Head of caudate nucleus (tissue), 42 donors: ENCODE measurements around the gene SRP14.
A peak's percentile ranks its signal among the peaks of the same experiment; 100 is the strongest.
"Not testable (repeated sequence)": the region's sequence is repeated elsewhere in the genome, so short reads cannot be mapped to it uniquely, and the experiment has no call there.

Source experiments
- DNase-seq, 42 donors: peaks; one replicate each; pipeline versions ENCODE4 v3.0.0 to v3.0.0-alpha.2; 2020 to 2021; ENCODE audit warnings: mixed read lengths in 7 of 42
- intact Hi-C: fragments of 100-400 bp; cut with DNase I; formaldehyde crosslinking; loops from one replicate; pipeline ENCODE4 v1.15.0; 2022

SRP14 gene

DNA sequence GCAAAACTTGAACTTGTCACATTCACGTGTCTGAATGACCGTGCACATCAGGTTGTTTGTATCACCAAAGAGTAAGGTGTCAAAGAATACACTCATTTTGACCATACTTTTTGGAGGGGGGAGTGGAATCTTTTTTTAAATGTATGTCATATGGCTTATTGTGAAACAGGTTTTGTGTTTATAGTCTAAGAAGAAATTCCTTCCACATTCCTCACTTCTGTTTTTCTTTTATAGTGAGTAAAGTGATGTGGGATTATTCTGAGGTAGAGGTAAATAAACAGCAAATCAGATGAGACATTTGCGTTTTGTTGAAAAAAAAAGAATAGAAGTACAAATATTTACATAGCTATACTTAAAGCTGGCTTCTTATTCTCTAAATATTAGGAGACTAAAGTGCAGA is 33.0 kb downstream of the SRP14 start:
- no peak for DNase-seq
- intact Hi-C loops = no loop called here

DNA sequence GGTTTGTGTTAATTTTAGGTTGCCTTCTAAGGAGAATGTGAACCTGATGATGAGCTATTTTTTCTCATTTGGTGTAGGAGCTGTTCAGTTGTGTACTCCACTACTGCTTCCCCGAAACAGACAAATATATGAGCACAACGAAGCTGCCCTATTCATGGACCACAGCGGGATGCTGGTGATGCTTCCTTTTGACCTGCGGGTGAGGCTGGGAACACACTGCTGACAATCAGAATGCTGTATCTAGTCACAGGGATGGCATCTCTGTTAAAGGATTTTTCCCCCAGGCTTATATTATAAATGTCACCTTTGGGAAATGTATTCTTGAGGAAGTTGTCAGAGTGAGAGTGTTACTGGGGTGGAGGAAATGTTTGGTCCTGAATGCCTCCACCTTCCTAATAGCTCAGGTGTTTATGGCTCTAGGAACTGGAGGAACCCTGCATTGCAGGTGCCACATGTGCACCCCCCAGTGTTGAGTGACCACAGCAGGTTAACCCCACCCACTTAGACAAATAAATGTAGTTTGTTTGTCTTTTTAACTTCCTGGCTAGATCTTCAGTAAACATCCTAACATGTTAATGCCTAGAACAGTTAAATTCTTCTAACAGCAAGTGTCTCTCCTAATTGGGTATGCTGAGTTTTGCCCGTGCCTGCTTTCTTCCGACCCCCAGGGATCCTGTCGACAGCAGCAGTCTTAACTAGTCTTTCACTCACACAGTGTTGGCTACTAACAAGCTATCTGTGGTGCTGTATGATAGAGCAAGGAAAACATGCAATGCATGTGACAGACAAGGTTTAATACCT is 35.7 kb downstream of the SRP14 start:
- no peak for DNase-seq
- intact Hi-C loops = no loop called here

DNA sequence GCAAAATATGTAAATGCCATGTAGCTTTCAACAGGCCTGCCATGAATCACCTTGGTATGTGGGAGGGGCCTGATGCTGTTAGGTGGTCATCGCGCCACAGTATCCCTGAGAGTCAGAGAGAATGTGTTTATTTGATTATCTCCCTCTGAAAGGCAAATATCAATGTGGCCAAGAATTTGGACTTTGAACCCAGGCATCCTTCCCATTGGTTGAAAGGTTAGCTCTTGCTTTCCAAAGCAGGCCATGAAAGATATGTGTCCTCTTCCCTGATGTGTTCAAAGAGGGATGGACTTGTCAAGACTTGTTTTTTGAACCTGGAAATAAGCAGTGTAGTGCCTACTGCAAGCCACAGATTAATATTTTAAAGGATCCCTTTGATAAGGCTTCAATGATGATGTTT is 36.7 kb downstream of the SRP14 start:
- no peak for DNase-seq
- intact Hi-C loops = no loop called here

DNA sequence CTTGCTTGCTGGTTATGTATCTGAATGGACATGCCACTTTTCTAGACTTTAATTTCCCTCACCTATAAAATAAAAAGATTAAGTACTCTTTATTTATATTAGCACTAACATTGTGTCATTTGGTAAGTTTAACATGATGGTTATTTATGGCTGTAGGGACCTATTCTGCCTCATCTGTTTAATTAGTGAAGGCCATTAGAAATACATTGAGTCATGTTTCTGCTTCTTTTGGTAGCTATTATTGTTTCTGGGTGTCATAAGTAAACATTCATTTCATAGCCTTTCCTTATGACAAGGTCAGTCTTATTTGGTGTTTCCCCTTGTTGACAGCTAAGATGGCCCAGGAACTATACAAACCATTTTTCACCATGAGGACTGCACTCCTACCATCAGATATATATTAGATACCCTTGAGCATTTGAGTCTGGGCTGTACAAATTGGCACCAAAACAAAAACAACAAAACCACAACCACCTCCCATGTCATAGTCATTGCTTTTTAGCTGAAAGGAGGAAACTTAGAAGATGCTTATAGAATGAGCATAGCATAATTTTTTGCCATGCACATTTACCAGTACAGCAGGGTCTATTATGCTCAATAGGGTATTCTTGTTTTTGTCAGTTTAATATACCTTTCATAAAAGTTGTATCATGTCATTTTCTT is 39.3 kb downstream of the SRP14 start:
- intact Hi-C loops = no loop called here
- no peak for DNase-seq

DNA sequence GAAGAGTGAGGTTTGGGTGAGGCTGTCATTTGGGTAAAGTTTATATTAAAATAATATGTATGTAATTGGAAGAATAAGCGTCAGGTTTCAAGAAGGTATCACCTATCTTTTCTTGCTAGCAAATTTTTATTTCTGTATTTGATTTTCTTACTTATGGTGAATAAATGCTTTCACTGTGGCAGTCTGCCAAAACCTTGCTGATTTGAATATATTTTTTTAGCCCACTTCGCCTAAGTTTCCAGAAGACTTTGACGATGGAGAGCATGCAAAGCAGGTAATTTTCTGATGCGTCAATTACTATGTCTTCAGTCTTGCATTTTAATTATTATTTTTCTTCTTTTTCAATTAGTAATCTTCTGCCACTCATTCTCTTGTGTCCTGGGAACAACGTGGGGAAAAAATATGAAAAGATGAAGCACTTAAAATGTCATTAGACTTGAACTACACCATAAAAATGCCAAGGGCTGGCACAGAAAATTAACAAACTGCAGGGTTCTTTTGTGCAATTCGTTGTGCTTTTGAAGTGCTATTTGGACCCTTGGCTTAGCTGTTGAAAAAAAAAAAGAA is 40.4 kb downstream of the SRP14 start:
- peak in 18 of 42 donors; percentile 12 to 68 (median 32) for DNase-seq
- intact Hi-C loops = no loop called here

DNA sequence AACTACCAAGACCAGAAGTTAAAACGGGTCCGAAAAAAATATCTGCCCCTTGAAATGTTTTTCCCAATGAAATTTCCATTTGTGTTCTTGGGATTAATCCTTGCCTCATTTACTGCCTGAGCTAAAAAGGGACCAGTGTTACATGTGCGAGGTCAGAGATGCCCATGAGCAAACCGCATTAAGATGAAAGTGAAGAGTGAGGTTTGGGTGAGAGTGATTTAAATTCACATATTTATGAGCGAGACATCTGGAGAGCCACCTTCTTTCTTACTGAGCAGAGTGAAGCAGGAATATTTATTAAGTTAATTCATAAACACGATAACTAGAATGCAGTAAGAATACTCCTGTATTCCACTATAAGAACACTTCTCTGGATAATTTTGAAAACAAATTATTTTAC is 41.3 kb downstream of the SRP14 start:
- no peak for DNase-seq
- intact Hi-C loops = no loop called here

DNA sequence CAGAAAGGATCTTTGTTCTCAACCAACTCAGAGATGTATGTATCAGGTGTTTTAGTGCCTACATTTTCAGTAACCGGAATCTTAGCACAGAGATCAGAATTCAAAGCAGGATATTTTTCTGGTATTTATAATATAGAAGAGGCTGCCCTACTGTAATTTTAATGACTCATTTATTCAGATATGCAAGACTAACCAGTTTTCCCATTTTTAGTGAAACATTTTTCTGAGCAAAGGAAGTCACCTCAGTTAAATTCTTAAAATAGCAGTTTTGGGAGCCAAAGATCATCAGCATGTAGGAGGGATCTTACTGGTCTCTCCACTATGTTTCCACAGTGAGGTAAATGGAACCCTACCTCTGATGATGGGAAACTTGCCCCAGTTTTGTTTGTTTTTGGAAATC is 42.0 kb downstream of the SRP14 start:
- intact Hi-C loops = no loop called here

DNA sequence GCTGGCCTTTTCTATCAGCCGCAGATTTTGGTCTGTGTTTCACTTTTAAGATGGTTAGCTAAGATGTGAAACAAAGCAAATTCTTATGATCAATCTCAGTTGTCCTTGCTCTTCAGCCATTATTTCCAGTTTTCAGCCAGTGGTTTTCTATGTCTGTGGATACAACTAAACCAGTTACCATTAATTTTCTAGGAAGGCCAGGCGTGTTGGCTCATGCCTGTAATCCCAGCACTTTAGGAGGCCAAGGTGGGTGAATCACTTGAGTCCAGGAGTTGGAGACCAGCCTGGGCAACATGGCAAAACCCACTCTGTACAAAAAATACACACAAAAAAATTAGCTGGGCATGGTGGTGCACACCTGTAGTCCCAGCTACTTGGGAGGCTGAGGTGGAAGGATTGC is 42.8 kb downstream of the SRP14 start:
- DNase-seq, intact Hi-C loops: not testable (repeated sequence)

More for the DNA sequence above, 42.0 kb downstream of the SRP14 start:
- no peak for DNase-seq

DNA sequence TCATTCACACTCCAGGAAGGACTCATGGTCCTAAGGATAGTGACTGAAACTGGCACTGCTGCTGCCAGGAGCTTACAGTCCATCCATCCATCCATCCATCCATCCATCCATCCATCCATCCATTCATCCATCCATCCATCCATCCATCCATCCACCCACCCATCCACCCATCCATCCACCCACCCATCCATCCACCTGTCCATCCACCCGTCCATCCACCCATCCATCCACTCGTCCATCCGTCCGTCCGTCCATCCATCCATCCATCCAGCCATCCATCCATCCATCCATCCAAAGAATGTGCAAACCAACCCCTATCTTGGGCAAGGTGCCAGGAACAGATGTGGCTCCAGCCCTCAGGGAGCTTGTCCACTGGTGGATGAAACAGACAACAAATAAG is 46.0 kb downstream of the SRP14 start:
- intact Hi-C loops, DNase-seq: not testable (repeated sequence)

DNA sequence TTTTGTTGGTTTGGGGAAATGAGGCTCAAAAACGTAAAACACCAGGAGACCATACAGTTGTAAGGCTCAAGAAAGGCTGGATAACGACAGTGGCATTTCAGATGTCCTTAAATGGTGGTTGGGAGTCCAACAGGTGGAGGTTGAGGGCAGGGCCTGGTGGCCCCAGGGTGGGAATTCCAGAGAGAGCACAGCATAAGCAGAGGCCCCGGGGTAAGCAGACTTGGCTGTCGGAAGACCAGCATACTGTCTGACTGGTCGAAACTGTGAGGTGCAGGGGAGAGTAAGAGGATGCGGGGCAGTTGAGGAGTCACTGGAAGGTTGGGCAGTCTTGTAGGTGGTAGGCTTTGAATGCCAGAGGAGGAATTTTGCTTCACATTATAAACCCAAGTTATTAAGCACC is 48.3 kb downstream of the SRP14 start:
- DNase-seq = no peak
- intact Hi-C loops = no loop called here

DNA sequence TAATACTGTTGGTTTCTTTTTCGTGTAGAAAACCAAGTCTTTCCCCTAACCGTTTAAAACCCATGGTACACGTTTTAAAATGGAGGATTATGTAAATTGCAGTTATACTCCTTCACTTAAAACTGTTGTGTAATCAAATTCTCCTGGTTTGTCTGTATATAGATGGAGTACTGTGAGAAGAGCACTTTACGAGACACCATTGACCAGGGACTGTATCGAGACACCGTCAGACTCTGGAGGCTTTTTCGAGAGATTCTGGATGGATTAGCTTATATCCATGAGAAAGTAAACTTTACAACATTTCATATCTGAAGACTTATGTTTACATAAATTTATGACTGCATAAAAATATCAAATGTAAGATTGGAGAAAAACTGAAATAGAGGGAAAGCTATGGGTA is 51.2 kb downstream of the SRP14 start:
- intact Hi-C loops = no loop called here
- DNase-seq = no peak
